DND-41 (cell line): ENCODE data around the gene CD244.

Experiments used
- CTCF ChIP-seq: IDR thresholded peaks from 2 replicates; pipeline ENCODE4 v1.5.1; 2012; ENCODE audit warnings: borderline replicate concordance, low read length, moderate library complexity, mild to moderate bottlenecking; ENCODE audit not compliant: poor library complexity, severe bottlenecking; ENCODE audit errors: extremely low read depth
- EZH2 ChIP-seq: IDR thresholded peaks from 3 replicates; pipeline ENCODE4 v1.6.1; 2012; ENCODE audit warnings: borderline replicate concordance, low read depth, mild to moderate bottlenecking, moderate library complexity, low read length, inconsistent platforms; ENCODE audit not compliant: severe bottlenecking

DNA sequence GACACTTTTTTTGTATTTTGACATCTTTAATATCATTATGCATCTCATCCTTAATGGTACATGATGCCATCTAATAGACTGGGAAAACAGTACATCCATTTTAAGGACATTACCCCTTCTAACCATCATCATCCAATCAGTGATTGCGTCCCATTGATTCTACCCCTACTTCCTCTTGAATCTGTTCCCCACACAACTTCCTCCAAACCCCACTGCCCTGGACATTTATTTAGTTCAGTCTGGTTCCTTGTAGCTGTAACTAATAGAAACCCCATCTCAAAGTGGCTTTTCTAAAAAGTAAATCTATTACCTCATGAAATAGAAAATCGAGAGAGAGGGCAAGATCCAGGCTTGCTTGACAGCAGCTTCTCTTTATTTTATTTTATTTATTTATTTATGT lies 24.4 kb upstream of the CD244 start:
- TF ChIP-seq CTCF (no peak), EZH2 (no peak)
